Cardiac atrium fibroblast (primary cell): ENCODE data around the gene HS3ST3A1. TPM values are rescaled to one million over a fixed set of nuclear protein-coding genes. Genes with fewer than 3 reads are reported as not detected.

Source experiments
- total RNA-seq: library from RNA; depleted of rRNA; stranded (reverse); fragments of >200 nt; gene quantifications from 2 replicates; pipeline ENCODE4 v1.2.3, GENCODE V29; 2015

HS3ST3A1 gene
- 0.54 and 2.6 TPM in 2 replicates for total RNA-seq

GRCh38 chr17:13601776-13602551 lies at the start of gene HS3ST3A1:
TSS of gene HS3ST3A1 (minus strand) at chr17:13601929. CDS start at chr17:13601129, 800 bp downstream.

